B cell (primary cell): ENCODE data around the gene UBXN2A. TPM values are rescaled to one million over a fixed set of nuclear protein-coding genes. Genes with fewer than 3 reads are reported as not detected.

Experiments
- ATAC-seq: fragments of 200-7000 bp; cut with Tn5 transposase; one replicate; pipeline ENCODE4 v1.10.0; 2021; ENCODE audit warnings: low read depth, mild to moderate bottlenecking, moderate number of reproducible peaks, moderate library complexity
- CTCF ChIA-PET: fragments of 350-600 bp; sonication (Branson Sonifier 250); formaldehyde crosslinking; loops from one replicate; lab custom pipeline; 2021; ENCODE audit warnings: antibody characterized with exemption, inconsistent platforms; lab: Charles Lee
- POLR2A ChIA-PET: fragments of 350-600 bp; sonication (Branson Sonifier 250); formaldehyde crosslinking; loops from one replicate; lab custom pipeline; 2021; ENCODE audit warnings: antibody characterized with exemption; lab: Charles Lee
- DNase-seq: peaks from one replicate; pipeline ENCODE4 v3.0.0; 2013
- H2AFZ ChIP-seq: 2 replicates; pipeline ENCODE4 v1.6.1; 2012; ENCODE audit warnings: mild to moderate bottlenecking, low read depth, low read length; ENCODE audit not compliant: insufficient read depth, poor library complexity, severe bottlenecking
- H3K27ac ChIP-seq, 2 donors: 1 replicate in 1 of 2; 2 replicates in 1 of 2; pipeline ENCODE4 v1.5.1; 2012 to 2013; ENCODE audit warnings: low read length in 2 of 2, mild to moderate bottlenecking in 2 of 2, moderate library complexity in 1 of 2
- H3K27me3 ChIP-seq, 4 experiments: fragments of 200-600 bp in 1 of 4; sonication (generic) in 1 of 4; replicated peaks in 1 of 4; 1 replicate in 2 of 4; 2 replicates in 2 of 4; pipeline versions ENCODE4 v1.6.1 to v1.7.0; 2013 to 2016; ENCODE audit warnings: low read length in 3 of 4, mild to moderate bottlenecking in 2 of 4, mixed read lengths in 1 of 4, moderate library complexity in 1 of 4; ENCODE audit not compliant: insufficient read depth in 4 of 4, control insufficient read depth in 3 of 4; ENCODE audit errors: control extremely low read depth in 1 of 4
- H3K36me3 ChIP-seq, 2 experiments: replicated peaks in 1 of 2; 1 replicate in 1 of 2; 2 replicates in 1 of 2; pipeline versions ENCODE4 v1.6.1 to v1.7.1; 2013; ENCODE audit warnings: low read length in 1 of 2; ENCODE audit not compliant: insufficient read depth in 2 of 2, control insufficient read depth in 1 of 2; ENCODE audit errors: control extremely low read depth in 1 of 2, extremely low read depth in 1 of 2
- H3K4me1 ChIP-seq, 2 donors: fragments of 200-600 bp in 1 of 2; sonication (generic) in 1 of 2; 1 replicate in 1 of 2; 2 replicates in 1 of 2; pipeline versions ENCODE4 v1.5.1 to v1.6.1; 2013 to 2017; ENCODE audit warnings: low read length in 2 of 2; ENCODE audit not compliant: control insufficient read depth in 2 of 2, insufficient read depth in 2 of 2
- H3K4me2 ChIP-seq: replicated peaks from 2 replicates; pipeline ENCODE3; 2012; ENCODE audit warnings: mild to moderate bottlenecking, low read depth, low read length; ENCODE audit not compliant: poor library complexity, severe bottlenecking
- H3K4me3 ChIP-seq, 5 experiments: fragments of 200-600 bp in 1 of 5; sonication (generic) in 1 of 5; 1 replicate in 3 of 5; 2 replicates in 2 of 5; pipeline versions ENCODE4 v1.5.1 to v1.7.0; 2011 to 2016; ENCODE audit warnings: low read length in 4 of 5, mild to moderate bottlenecking in 4 of 5, low read depth in 2 of 5, control low read depth in 1 of 5, moderate library complexity in 1 of 5; ENCODE audit not compliant: insufficient read depth in 1 of 5; ENCODE audit errors: control extremely low read depth in 1 of 5, extremely low read depth in 1 of 5
- H3K79me2 ChIP-seq: fragments of 200-600 bp; sonication (generic); one replicate; pipeline ENCODE4 v1.6.0; 2016; ENCODE audit warnings: low read length; ENCODE audit not compliant: control insufficient read depth, insufficient read depth
- H3K9ac ChIP-seq: fragments of 200-600 bp; sonication (generic); 2 replicates; pipeline ENCODE4 v1.6.1; 2017; ENCODE audit warnings: mild to moderate bottlenecking, low read length, moderate library complexity
- H3K9me3 ChIP-seq, 3 donors: one replicate each; pipeline versions ENCODE4 v1.6.1 to v1.7.1; 2013; ENCODE audit warnings: low read length in 2 of 3; ENCODE audit not compliant: control insufficient read depth in 2 of 3, insufficient read depth in 1 of 3; ENCODE audit errors: control extremely low read depth in 1 of 3
- H4K20me1 ChIP-seq: 2 replicates; pipeline ENCODE4 v1.6.0; 2012; ENCODE audit warnings: mild to moderate bottlenecking, low read length; ENCODE audit not compliant: insufficient read depth, control insufficient read depth, poor library complexity, severe bottlenecking
- H3K27ac Mint-ChIP-seq: one replicate; pipeline ENCODE4 v1.8.0; 2021; ENCODE audit warnings: mixed read lengths
- H3K27me3 Mint-ChIP-seq: one replicate; pipeline ENCODE4 v1.8.0; 2021; ENCODE audit warnings: mixed read lengths
- H3K4me1 Mint-ChIP-seq: one replicate; pipeline ENCODE4 v1.8.0; 2021; ENCODE audit warnings: mixed read lengths
- H3K4me3 Mint-ChIP-seq: one replicate; pipeline ENCODE4 v1.8.0; 2021; ENCODE audit warnings: mixed read lengths
- H3K9me3 Mint-ChIP-seq: one replicate; pipeline ENCODE4 v1.8.0; 2022; ENCODE audit warnings: mixed read lengths; ENCODE audit not compliant: insufficient read depth
- CTCF ChIP-seq: fragments of 200-600 bp; IDR thresholded peaks from one replicate; pipeline ENCODE4 v1.8.0; 2022; ENCODE audit warnings: antibody characterized with exemption, mild to moderate bottlenecking
- EZH2 ChIP-seq: IDR thresholded peaks from 2 replicates; pipeline ENCODE4 v1.6.1; 2012; ENCODE audit warnings: borderline replicate concordance, low read depth, mild to moderate bottlenecking, moderate library complexity, low read length; ENCODE audit not compliant: insufficient read depth, poor library complexity, severe bottlenecking
- WGBS: methylation state at CpG from one replicate; pipeline ENCODE4 v1.1.5; 2013; ENCODE audit warnings: missing lambda C conversion rate; ENCODE audit not compliant: insufficient coverage; 5-methylcytosine and 5-hydroxymethylcytosine counted together
- intact Hi-C: fragments of 100-400 bp; cut with micrococcal nuclease; formaldehyde crosslinking; loops from one replicate; pipeline ENCODE4 v1.10.0; 2022
- polyA plus RNA-seq: library from polyadenylated mRNA; depleted of rRNA; stranded (reverse); fragments of >200 nt; gene quantifications from 2 replicates; pipeline ENCODE4 v1.2.3, GENCODE V29; 2012
- total RNA-seq, 2 donors: library from RNA; stranded (reverse); fragments of 120-200 nt in 1 of 2; gene quantifications; 1 replicate in 1 of 2; 2 replicates in 1 of 2; pipeline versions ENCODE4 v1.2.3 to v1.2.4, GENCODE V29; 2013 to 2022

The UBXN2A gene
- total and polyA plus RNA-seq, 2 donors (not counting 1 experiment from before 2014, with no cell fraction given): 2.8 to 13.4 TPM

DNA sequence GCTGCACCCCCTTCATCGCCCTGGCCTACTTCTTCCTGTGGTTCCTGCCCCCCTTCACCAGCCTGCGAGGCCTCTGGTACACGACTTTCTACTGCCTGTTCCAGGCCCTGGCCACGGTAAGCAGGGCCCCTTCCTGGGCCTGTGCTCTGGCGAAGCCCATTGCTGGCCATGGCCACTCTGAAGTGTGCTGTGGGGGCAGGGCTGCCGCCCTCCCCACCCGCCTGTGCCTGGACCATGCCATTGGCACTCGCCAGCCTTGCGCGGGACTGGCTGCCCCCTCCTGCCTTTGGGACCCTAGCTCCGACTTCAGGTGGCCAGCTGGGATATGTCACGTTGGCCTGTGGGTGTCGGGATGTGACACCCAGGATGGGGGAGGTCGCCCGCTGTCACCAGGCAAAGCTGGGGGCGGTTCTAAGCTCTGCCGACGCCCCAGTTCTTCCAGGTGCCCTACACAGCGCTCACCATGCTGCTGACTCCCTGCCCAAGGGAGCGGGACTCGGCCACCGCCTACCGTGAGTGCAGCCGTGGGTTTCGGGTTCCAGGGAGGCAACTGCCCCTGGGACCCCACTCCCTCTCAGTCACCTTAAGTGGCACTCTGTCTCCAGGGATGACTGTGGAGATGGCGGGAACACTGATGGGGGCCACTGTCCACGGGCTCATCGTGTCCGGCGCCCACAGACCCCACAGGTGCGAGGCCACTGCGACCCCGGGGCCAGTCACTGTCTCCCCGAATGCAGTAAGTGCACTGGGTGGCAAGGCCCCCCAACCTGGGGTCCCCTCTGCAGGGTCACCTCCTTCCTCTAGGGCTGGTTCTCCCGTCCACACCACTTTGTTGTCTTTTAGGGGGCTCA is 76.8 kb downstream of the UBXN2A start:
- H3K4me2 ChIP-seq: no peak overlapping the region
- no peaks in the 10 kb centered on the region for H3K4me1 Mint-ChIP-seq

More for the DNA sequence above, 76.8 kb downstream of the UBXN2A start:
- peaks cover 12% of the 10 kb centered on the region for H3K27me3 Mint-ChIP-seq
- Histone ChIP-seq H2AFZ (no peak overlapping the region), H3K9me3 (no peaks in the 10 kb centered on the region), H3K36me3 (no peaks in the 10 kb centered on the region), H3K9ac (no peak overlapping the region), H3K27ac (no peak overlapping the region), H3K4me1 (no peaks in the 10 kb centered on the region), H3K27me3 (peaks cover 0 to 2% (median 0%) of the 10 kb centered on the region in 4 experiments), H4K20me1 (no peaks in the 10 kb centered on the region), H3K4me3 (no peak overlapping the region), H3K79me2 (no peaks in the 10 kb centered on the region)
- ATAC-seq (no peak), DNase-seq (no peak)
- no peak overlapping the region for H3K4me3 Mint-ChIP-seq
- ChIA-PET POLR2A (no interaction called here), CTCF (no interaction called here)
- 93% methylated on average over 35 of the region's 35 CpGs for WGBS
- H3K27ac Mint-ChIP-seq: no peak overlapping the region
- intact Hi-C loops: no loop called here
- H3K9me3 Mint-ChIP-seq: no peaks in the 10 kb centered on the region
- TF ChIP-seq EZH2 (no peak), CTCF (no peak)
